ENCODE results near the gene DQX1.

Gene DQX1

GRCh38 chr2:74495440-74495839 is 30.6 kb downstream of the DQX1 start:
- no peak for DNase-seq (ENCODE audit: low read depth in 1 of 2, low spot score in 1 of 2)
- Histone ChIP-seq H3K4me3 (replicated peaks; ENCODE audit: insufficient read depth, low read length) (no peak overlapping the region), H3K27ac (replicated peaks) (no peak overlapping the region), H3K27me3 (ENCODE audit: insufficient read depth, poor library complexity, severe bottlenecking) (peaks cover 30% of the 10 kb centered on the region)
- TF ChIP-seq GABPA (IDR thresholded peaks at IDR 0.05; ENCODE audit: low read depth) = no peak
- no peak for TF ChIP-seq POLR2AphosphoS5 (IDR thresholded peaks at IDR 0.05; ENCODE audit: low read depth)
- no peak for TF ChIP-seq REST (IDR thresholded peaks at IDR 0.05; ENCODE audit: insufficient replicate concordance, low read depth)
- no peak for TF ChIP-seq CTCF (IDR thresholded peaks at IDR 0.05; ENCODE audit: insufficient read depth, low read length)
- TF ChIP-seq SPI1 (IDR thresholded peaks at IDR 0.05; ENCODE audit: borderline replicate concordance, low read depth) = no peak

GRCh38 chr2:74493546-74493945 is 32.5 kb downstream of the DQX1 start:
- DNase-seq (ENCODE audit: low read depth in 1 of 2, low spot score in 1 of 2) = no peak
- Histone ChIP-seq H3K27ac (replicated peaks) (no peak overlapping the region), H3K4me3 (replicated peaks; ENCODE audit: insufficient read depth, low read length) (no peak overlapping the region), H3K27me3 (ENCODE audit: insufficient read depth, poor library complexity, severe bottlenecking) (peaks cover 12% of the 10 kb centered on the region)
- no peak for TF ChIP-seq CTCF (IDR thresholded peaks at IDR 0.05; ENCODE audit: insufficient read depth, low read length)
- no peak for TF ChIP-seq SPI1 (IDR thresholded peaks at IDR 0.05; ENCODE audit: borderline replicate concordance, low read depth)
- TF ChIP-seq REST (IDR thresholded peaks at IDR 0.05; ENCODE audit: insufficient replicate concordance, low read depth) = no peak
- no peak for TF ChIP-seq GABPA (IDR thresholded peaks at IDR 0.05; ENCODE audit: low read depth)
- no peak for TF ChIP-seq POLR2AphosphoS5 (IDR thresholded peaks at IDR 0.05; ENCODE audit: low read depth)

- Histone ChIP-seq H3K4me3 (replicated peaks; ENCODE audit: insufficient read depth, low read length) (no peak overlapping the region), H3K27me3 (ENCODE audit: insufficient read depth, poor library complexity, severe bottlenecking) (no peaks in the 10 kb centered on the region), H3K27ac (replicated peaks) (no peak overlapping the region)
- no peak for TF ChIP-seq POLR2AphosphoS5 (IDR thresholded peaks at IDR 0.05; ENCODE audit: low read depth)
- no peak for TF ChIP-seq GABPA (IDR thresholded peaks at IDR 0.05; ENCODE audit: low read depth)
- TF ChIP-seq SPI1 (IDR thresholded peaks at IDR 0.05; ENCODE audit: borderline replicate concordance, low read depth) = no peak
- TF ChIP-seq CTCF (IDR thresholded peaks at IDR 0.05; ENCODE audit: insufficient read depth, low read length) = no peak
- TF ChIP-seq REST (IDR thresholded peaks at IDR 0.05; ENCODE audit: insufficient replicate concordance, low read depth) = no peak
- DNase-seq (ENCODE audit: low read depth in 1 of 2, low spot score in 1 of 2) = no peak
Observed at GRCh38 chr2:74491648-74492544, 34.1 kb downstream of the DQX1 start.

Data from HL-60 (cell line).